ENCODE data around the gene CREB5.

DNA sequence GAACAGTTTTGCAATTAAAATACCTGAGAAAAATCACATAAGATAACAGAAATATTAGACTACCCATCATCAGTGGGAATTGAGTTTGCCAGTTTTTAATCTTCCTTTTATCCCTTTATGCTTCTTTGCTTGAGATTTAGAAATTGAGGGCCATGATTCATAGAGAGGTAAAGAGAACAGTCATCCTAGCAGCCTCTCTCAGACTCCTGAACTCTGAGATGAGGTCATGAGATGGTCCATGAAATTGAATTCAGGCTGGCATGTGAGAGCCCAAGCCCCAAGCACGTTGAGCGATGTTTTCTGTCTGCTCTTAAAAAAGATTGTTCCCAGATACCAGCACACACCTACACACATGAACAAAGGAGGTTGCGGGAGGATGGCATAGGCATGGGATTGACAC lies 91.1 kb downstream of the CREB5 start:
- no peak for TF ChIP-seq MAX (IDR thresholded peaks at IDR 0.05)
- TF ChIP-seq USF1 (IDR thresholded peaks at IDR 0.05) = no peak
- TF ChIP-seq TAF1 (IDR thresholded peaks at IDR 0.05; ENCODE audit: low read depth) = no peak
- TF ChIP-seq EP300 (IDR thresholded peaks at IDR 0.05; ENCODE audit: borderline replicate concordance) = no peak
- TF ChIP-seq RAD21 (IDR thresholded peaks at IDR 0.05; ENCODE audit: low read depth) = no peak
- no peak for TF ChIP-seq CEBPB (IDR thresholded peaks at IDR 0.05)
- TF ChIP-seq CREB1 (IDR thresholded peaks at IDR 0.05; ENCODE audit: low read depth) = no peak
- TF ChIP-seq TEAD4 (IDR thresholded peaks at IDR 0.05) = no peak
- TF ChIP-seq EGR1 (IDR thresholded peaks at IDR 0.05) = no peak
- TF ChIP-seq, protein P1, sequence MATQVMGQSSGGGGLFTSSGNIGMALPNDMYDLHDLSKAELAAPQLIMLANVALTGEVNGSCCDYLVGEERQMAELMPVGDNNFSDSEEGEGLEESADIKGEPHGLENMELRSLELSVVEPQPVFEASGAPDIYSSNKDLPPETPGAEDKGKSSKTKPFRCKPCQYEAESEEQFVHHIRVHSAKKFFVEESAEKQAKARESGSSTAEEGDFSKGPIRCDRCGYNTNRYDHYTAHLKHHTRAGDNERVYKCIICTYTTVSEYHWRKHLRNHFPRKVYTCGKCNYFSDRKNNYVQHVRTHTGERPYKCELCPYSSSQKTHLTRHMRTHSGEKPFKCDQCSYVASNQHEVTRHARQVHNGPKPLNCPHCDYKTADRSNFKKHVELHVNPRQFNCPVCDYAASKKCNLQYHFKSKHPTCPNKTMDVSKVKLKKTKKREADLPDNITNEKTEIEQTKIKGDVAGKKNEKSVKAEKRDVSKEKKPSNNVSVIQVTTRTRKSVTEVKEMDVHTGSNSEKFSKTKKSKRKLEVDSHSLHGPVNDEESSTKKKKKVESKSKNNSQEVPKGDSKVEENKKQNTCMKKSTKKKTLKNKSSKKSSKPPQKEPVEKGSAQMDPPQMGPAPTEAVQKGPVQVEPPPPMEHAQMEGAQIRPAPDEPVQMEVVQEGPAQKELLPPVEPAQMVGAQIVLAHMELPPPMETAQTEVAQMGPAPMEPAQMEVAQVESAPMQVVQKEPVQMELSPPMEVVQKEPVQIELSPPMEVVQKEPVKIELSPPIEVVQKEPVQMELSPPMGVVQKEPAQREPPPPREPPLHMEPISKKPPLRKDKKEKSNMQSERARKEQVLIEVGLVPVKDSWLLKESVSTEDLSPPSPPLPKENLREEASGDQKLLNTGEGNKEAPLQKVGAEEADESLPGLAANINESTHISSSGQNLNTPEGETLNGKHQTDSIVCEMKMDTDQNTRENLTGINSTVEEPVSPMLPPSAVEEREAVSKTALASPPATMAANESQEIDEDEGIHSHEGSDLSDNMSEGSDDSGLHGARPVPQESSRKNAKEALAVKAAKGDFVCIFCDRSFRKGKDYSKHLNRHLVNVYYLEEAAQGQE (IDR thresholded peaks at IDR 0.05; ENCODE audit: low read depth) = no peak
- no peak for TF ChIP-seq YY1 (IDR thresholded peaks at IDR 0.05; ENCODE audit: low read depth)
- no peak for TF ChIP-seq NFIC (IDR thresholded peaks at IDR 0.05)
- TF ChIP-seq TCF12 (IDR thresholded peaks at IDR 0.05; ENCODE audit: low read depth) = no peak
- TF ChIP-seq FOXM1 (IDR thresholded peaks at IDR 0.05; ENCODE audit: borderline replicate concordance, low read depth) = no peak
